ENCODE data around the gene PRSS50.
"Not testable (repeated sequence)": the region's sequence is repeated elsewhere in the genome, so short reads cannot be mapped to it uniquely, and the experiment has no call there.

PRSS50 gene

GRCh38 chr3:46717447-46718231 is at the start of gene PRSS50:
Gene PRSS50, minus strand, starts transcription at chr3:46717869. Its CDS starts 45 bp downstream, at chr3:46717824.
- DNase-seq (ENCODE audit: low spot score), result no peak

GRCh38 chr3:46764206-46764605 is 46.5 kb upstream of the PRSS50 start:
- no peak for DNase-seq (ENCODE audit: low spot score)

GRCh38 chr3:46763178-46763577 is 45.5 kb upstream of the PRSS50 start:
- no peak for DNase-seq (ENCODE audit: low spot score)

- no peak for DNase-seq (ENCODE audit: low spot score)
These were observed 41.8 kb upstream of the PRSS50 start for GRCh38 chr3:46759239-46760167.

GRCh38 chr3:46756642-46757041 is 39.0 kb upstream of the PRSS50 start:
- DNase-seq (ENCODE audit: low spot score), result no peak

- no peak for DNase-seq (ENCODE audit: low spot score)
These were observed 38.0 kb upstream of the PRSS50 start for GRCh38 chr3:46755646-46756045.

- not testable (repeated sequence) for DNase-seq (ENCODE audit: low spot score)
These were observed 35.5 kb upstream of the PRSS50 start for GRCh38 chr3:46753127-46753526.

GRCh38 chr3:46750555-46751038 is 32.9 kb upstream of the PRSS50 start:
- no peak for DNase-seq (ENCODE audit: low spot score)

- no peak for DNase-seq (ENCODE audit: low spot score)
These were observed 31.5 kb upstream of the PRSS50 start for GRCh38 chr3:46749129-46749528.

- DNase-seq (ENCODE audit: low spot score), result no peak
These were observed 30.5 kb upstream of the PRSS50 start for GRCh38 chr3:46748170-46748569.

GRCh38 chr3:46746711-46747110 is 29.0 kb upstream of the PRSS50 start:
- DNase-seq (ENCODE audit: low spot score), result no peak

GRCh38 chr3:46742992-46743585 is 25.4 kb upstream of the PRSS50 start:
- DNase-seq (ENCODE audit: low spot score), result no peak

GRCh38 chr3:46739565-46739964 is 21.9 kb upstream of the PRSS50 start:
- not testable (repeated sequence) for DNase-seq (ENCODE audit: low spot score)

- no peak for DNase-seq (ENCODE audit: low spot score)
These were observed 19.7 kb upstream of the PRSS50 start for GRCh38 chr3:46737329-46737731.

- no peak for DNase-seq (ENCODE audit: low spot score)
These were observed 18.6 kb upstream of the PRSS50 start for GRCh38 chr3:46736006-46736872.

GRCh38 chr3:46734773-46735172 is 17.1 kb upstream of the PRSS50 start:
- DNase-seq (ENCODE audit: low spot score), result no peak

GRCh38 chr3:46733026-46733800 is 15.5 kb upstream of the PRSS50 start:
- no peak for DNase-seq (ENCODE audit: low spot score)

GRCh38 chr3:46731795-46732194 is 14.1 kb upstream of the PRSS50 start:
- no peak for DNase-seq (ENCODE audit: low spot score)

GRCh38 chr3:46730819-46731218 is 13.2 kb upstream of the PRSS50 start:
- DNase-seq (ENCODE audit: low spot score), result no peak

- DNase-seq (ENCODE audit: low spot score), result no peak
These were observed 11.4 kb upstream of the PRSS50 start for GRCh38 chr3:46729038-46729437.
